Upper lobe of left lung (tissue), 4 donors: Measurements from ENCODE around the gene PRDM7.
"Not testable (repeated sequence)": the region's sequence is repeated elsewhere in the genome, so short reads cannot be mapped to it uniquely, and the experiment has no call there.

Experiments
- EP300 ChIP-seq, 4 donors: sonication (generic); formaldehyde crosslinking; IDR thresholded peaks; one replicate each; pipeline ENCODE4 v1.5.1; 2017; ENCODE audit warnings: antibody characterized with exemption in 4 of 4, control low read depth in 2 of 4
- POLR2A ChIP-seq, 4 donors: fragments of 450-650 bp; IDR thresholded peaks; one replicate each; pipeline ENCODE4 v1.5.1; 2016 to 2017; ENCODE audit warnings: antibody characterized with exemption in 4 of 4, mild to moderate bottlenecking in 2 of 4
- TF ChIP-seq, protein P1 (sequence below), 6 experiments: fragments of 450-650 bp in 4 of 6; fragments of 200-600 bp in 2 of 6; sonication (generic) in 2 of 6; IDR thresholded peaks; one replicate each; pipeline ENCODE4 v1.5.1; 2016 to 2019; ENCODE audit warnings: antibody characterized with exemption in 6 of 6

DNA sequence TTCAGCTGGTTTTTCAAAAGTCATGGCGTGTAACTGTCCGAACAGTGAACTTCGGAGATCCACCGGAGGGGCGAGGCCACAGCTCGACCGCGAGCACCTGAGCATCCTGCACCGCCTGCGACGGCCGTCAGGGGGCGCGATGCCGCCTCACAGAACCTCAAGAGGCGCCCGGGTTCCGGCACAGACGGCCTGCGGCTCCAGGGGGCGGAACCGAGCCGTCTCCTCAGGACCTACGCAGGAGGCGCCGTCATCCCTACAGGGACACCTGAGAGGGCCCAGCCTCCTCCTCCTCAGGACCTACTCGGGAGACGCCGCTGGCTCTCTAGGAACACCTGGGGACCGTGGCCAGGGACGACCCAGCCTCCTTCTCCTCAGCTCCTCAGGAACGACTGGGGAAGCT is 29.1 kb upstream of the PRDM7 start:
- not testable (repeated sequence) for TF ChIP-seq POLR2A, EP300 (IDR thresholded peaks at IDR 0.05)
- TF ChIP-seq, protein P1, sequence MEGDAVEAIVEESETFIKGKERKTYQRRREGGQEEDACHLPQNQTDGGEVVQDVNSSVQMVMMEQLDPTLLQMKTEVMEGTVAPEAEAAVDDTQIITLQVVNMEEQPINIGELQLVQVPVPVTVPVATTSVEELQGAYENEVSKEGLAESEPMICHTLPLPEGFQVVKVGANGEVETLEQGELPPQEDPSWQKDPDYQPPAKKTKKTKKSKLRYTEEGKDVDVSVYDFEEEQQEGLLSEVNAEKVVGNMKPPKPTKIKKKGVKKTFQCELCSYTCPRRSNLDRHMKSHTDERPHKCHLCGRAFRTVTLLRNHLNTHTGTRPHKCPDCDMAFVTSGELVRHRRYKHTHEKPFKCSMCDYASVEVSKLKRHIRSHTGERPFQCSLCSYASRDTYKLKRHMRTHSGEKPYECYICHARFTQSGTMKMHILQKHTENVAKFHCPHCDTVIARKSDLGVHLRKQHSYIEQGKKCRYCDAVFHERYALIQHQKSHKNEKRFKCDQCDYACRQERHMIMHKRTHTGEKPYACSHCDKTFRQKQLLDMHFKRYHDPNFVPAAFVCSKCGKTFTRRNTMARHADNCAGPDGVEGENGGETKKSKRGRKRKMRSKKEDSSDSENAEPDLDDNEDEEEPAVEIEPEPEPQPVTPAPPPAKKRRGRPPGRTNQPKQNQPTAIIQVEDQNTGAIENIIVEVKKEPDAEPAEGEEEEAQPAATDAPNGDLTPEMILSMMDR (IDR thresholded peaks at IDR 0.05), result peak; percentile 22 to 67 (median 44)
